Caco-2 (cell line): ENCODE data around the gene MRGPRF. TPM values are rescaled to one million over a fixed set of nuclear protein-coding genes. Genes with fewer than 3 reads are reported as not detected.

Source experiments
- Bru-seq: library from RNA; stranded (reverse); fragments of 400-500 nt; gene quantifications from one replicate; lab custom pipeline; 2021; lab: Mats Ljungman, UMichigan
- BruChase-seq, 2 experiments: library from RNA; stranded (reverse); fragments of 400-500 nt; gene quantifications; one replicate each; lab custom pipeline; 2021; lab: Mats Ljungman, UMichigan
- BruUV-seq: library from RNA; stranded (reverse); fragments of 400-500 nt; replicated peaks from 2 replicates; lab custom pipeline; 2021; lab: Mats Ljungman, UMichigan
- CTCF ChIA-PET: fragments of 300-600 bp; sonication (Branson Sonifier 250); formaldehyde crosslinking; loops from one replicate; lab custom pipeline; 2022; ENCODE audit warnings: antibody characterized with exemption; lab: Charles Lee
- POLR2A ChIA-PET: fragments of 300-600 bp; sonication (Branson Sonifier 250); formaldehyde crosslinking; loops from one replicate; lab custom pipeline; 2022; ENCODE audit warnings: antibody characterized with exemption; lab: Charles Lee
- DNase-seq, 2 experiments: peaks; one replicate each; pipeline versions ENCODE4 v3.0.0 to v3.0.0-alpha.2; 2020 to 2022
- H3K27me3 ChIP-seq: replicated peaks from 2 replicates; pipeline ENCODE4 v1.6.0; 2011; ENCODE audit warnings: low read length; ENCODE audit not compliant: control insufficient read depth, insufficient read depth
- H3K36me3 ChIP-seq: 2 replicates; pipeline ENCODE4 v1.5.1; 2011; ENCODE audit warnings: low read length; ENCODE audit not compliant: control insufficient read depth, insufficient read depth
- H3K4me1 ChIP-seq: fragments of 250-450 bp; sonication (Bioruptor Pico); 2 replicates; pipeline ENCODE4 v1.5.1; 2020; ENCODE audit warnings: mild to moderate bottlenecking
- H3K4me3 ChIP-seq: 2 replicates; pipeline ENCODE4 v1.5.1; 2011; ENCODE audit warnings: low read depth, mild to moderate bottlenecking, control low read depth, low read length
- H3K9me3 ChIP-seq: fragments of 250-450 bp; sonication (Bioruptor Pico); 2 replicates; pipeline ENCODE4 v1.5.1; 2020; ENCODE audit warnings: mild to moderate bottlenecking, moderate library complexity
- H3K27ac Mint-ChIP-seq: one replicate; pipeline ENCODE4 v1.8.0; 2022; ENCODE audit warnings: mixed read lengths; ENCODE audit not compliant: unreplicated experiment
- H3K27me3 Mint-ChIP-seq: one replicate; pipeline ENCODE4 v1.8.0; 2022; ENCODE audit warnings: mixed read lengths; ENCODE audit not compliant: insufficient read depth, unreplicated experiment
- H3K36me3 Mint-ChIP-seq: one replicate; pipeline ENCODE4 v1.8.0; 2022; ENCODE audit warnings: mild to moderate bottlenecking, mixed read lengths; ENCODE audit not compliant: insufficient read depth, unreplicated experiment
- H3K4me1 Mint-ChIP-seq: one replicate; pipeline ENCODE4 v1.8.0; 2022; ENCODE audit warnings: low read depth, mixed read lengths; ENCODE audit not compliant: unreplicated experiment
- H3K4me3 Mint-ChIP-seq: one replicate; pipeline ENCODE4 v1.8.0; 2022; ENCODE audit warnings: mild to moderate bottlenecking, moderate library complexity, mixed read lengths; ENCODE audit not compliant: unreplicated experiment
- H3K9me3 Mint-ChIP-seq: one replicate; pipeline ENCODE4 v1.8.0; 2022; ENCODE audit warnings: mixed read lengths; ENCODE audit not compliant: unreplicated experiment
- CTCF ChIP-seq, 2 experiments: fragments of 200-600 bp in 1 of 2; IDR thresholded peaks; 1 replicate in 1 of 2; 2 replicates in 1 of 2; pipeline versions ENCODE4 v1.5.1 to v1.8.0; 2011 to 2022; ENCODE audit warnings: antibody characterized with exemption in 1 of 2, control low read depth in 1 of 2, inconsistent platforms in 1 of 2, low read depth in 1 of 2, low read length in 1 of 2, mild to moderate bottlenecking in 1 of 2, moderate library complexity in 1 of 2; ENCODE audit not compliant: insufficient read depth in 1 of 2, severe bottlenecking in 1 of 2, unreplicated experiment in 1 of 2
- intact Hi-C: fragments of 100-400 bp; cut with micrococcal nuclease; formaldehyde crosslinking; loops from one replicate; pipeline ENCODE4 v1.10.0; 2022; ENCODE audit not compliant: unreplicated experiment
- long read RNA-seq: library from polyadenylated mRNA; stranded (forward); transcript quantifications from one replicate; pipeline ENCODE4 v2.0.0, GENCODE V29; 2022
- total RNA-seq: library from RNA; stranded (reverse); gene quantifications from 2 replicates; pipeline ENCODE4 v1.2.3, GENCODE V29; 2022

The MRGPRF gene, protein sequence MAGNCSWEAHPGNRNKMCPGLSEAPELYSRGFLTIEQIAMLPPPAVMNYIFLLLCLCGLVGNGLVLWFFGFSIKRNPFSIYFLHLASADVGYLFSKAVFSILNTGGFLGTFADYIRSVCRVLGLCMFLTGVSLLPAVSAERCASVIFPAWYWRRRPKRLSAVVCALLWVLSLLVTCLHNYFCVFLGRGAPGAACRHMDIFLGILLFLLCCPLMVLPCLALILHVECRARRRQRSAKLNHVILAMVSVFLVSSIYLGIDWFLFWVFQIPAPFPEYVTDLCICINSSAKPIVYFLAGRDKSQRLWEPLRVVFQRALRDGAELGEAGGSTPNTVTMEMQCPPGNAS
- total RNA-seq (0.14 TPM in 1 of 2 replicates, not detected in the other), Bru-seq, nascent RNA (percentile 14 among the genes with signal in this experiment), BruChase-seq, experiment 1, labeled RNA remaining after a 2-hour chase (percentile 12 among the genes with signal in this experiment), BruChase-seq, experiment 2, labeled RNA remaining after a 6-hour chase (percentile 9 among the genes with signal in this experiment)
- long read RNA-seq: 0 reads

DNA sequence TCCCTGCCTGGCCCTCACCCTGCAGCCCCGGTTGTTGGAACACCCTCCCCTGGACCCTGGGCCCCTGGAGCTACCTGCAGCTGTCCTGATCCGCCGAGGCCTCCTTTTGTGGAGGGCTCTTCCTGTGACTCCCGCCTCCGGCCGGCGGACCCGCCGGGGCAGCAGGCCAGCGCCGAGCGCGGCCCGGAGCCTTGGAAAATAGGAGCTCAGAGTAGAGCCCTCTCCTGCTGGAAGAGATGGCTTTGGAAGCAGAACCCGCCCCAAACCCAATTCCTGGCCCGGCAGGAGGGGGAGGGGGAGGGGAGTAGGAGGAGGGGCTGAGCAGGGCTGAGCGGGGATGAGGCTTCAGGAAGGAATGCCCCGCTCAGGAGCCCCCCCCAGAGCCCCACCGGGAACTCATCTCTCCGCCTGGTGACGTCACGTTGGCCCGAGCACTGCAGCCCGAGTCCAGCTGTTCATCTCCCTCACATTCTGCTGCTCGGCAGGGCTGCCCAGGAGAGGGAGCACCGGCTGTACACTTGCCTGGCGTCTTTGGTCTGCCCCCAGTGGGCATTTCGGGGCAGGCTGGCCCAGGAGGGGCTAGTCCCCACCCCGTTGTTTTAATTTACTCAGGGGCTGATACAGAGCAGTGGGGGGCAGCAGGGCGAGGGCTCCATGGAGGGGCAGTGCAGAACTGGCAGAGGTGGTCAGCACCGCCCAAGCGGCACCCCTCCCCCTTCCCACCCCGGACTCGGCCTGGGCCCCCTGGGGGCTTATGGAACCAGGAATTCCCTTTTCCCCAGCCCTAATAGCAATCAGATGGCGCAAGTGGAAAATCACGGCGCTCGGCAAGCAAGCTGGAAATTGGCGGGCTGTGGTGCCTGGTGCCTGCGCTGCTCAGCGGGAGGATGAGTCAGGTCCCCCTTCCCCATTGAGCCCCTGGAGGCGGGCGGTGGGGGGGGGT, at the start of gene MRGPRF:
Gene MRGPRF (minus strand): TSS at position 238 of the 943 bp plus-strand sequence. CDS start 3,345 bp downstream, outside the sequence.
- peaks cover 6% of the 10 kb centered on the region for H3K36me3 Mint-ChIP-seq
- H3K4me3 Mint-ChIP-seq: no peak within 1 kb of the TSS
- no peaks in the 10 kb centered on the region for H3K27me3 Mint-ChIP-seq
- Histone ChIP-seq H3K9me3 (no peaks in the 10 kb centered on the region), H3K36me3 (no peaks in the 10 kb centered on the region), H3K27me3 (no peaks in the 10 kb centered on the region), H3K4me3 (no peak within 1 kb of the TSS), H3K4me1 (peaks cover 38% of the 10 kb centered on the region)
- CTCF ChIA-PET: interaction anchor here (0.6 to 0.7 kb wide), 2 partner anchors 26 to 109 kb away, joined by 3 to 8 read pairs; partner anchors contain the start of gene IGHMBP2
- DNase-seq: peak in 1 of 2 experiments; percentile 35
- TF ChIP-seq CTCF (IDR thresholded peaks at IDR 0.05; ENCODE audit: insufficient read depth in 1 of 2, low read depth in 1 of 2, low read length in 1 of 2, severe bottlenecking in 1 of 2, unreplicated experiment in 1 of 2): peak in 1 of 2 experiments; percentile 17
- no TSS peak for BruUV-seq
- intact Hi-C loops: no loop called here
- peak within 1 kb of the TSS; percentile 5 for H3K27ac Mint-ChIP-seq
- H3K4me1 Mint-ChIP-seq: peaks cover 12% of the 10 kb centered on the region
- POLR2A ChIA-PET: no interaction called here
- H3K9me3 Mint-ChIP-seq: peaks cover 10% of the 10 kb centered on the region

DNA sequence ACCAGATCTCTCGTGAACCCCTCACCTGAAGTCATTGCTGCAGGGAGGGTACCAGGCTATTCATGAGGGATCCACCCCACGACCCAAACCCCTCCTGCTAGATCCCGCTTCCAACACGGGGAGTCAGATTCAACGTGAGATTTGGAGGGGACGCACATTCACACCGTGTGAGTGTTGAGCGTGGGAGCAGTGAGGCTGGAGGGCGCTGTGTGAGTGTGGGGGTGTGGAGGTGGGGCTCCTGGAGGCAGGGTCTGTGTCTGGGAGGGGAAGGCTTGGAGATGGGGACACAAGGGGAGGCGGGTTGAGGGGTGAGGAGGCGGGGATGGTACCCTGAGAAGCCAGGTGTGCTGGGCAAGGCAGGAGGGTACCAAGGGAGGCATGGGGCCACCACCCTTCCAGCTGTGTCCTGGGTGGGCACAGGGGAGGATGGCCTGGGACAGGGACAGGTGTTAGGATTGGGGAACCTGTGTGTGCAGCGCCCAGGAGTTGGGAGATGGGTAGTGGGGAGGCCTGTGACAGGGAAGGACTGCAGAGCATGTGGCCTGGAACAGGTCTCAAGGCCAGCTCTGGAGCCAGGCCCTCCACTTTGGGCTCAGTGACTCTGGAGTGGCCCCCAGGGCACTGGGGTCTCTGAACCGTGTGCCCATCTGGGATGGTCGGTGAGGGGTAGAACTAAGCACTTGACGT, 49.3 kb upstream of the MRGPRF start:
- Mint-ChIP-seq H3K27me3 (no peaks in the 10 kb centered on the region), H3K27ac (no peak overlapping the region), H3K4me1 (no peaks in the 10 kb centered on the region), H3K9me3 (no peaks in the 10 kb centered on the region), H3K4me3 (no peak overlapping the region), H3K36me3 (peaks cover 16% of the 10 kb centered on the region)
- Histone ChIP-seq H3K4me3 (no peak overlapping the region), H3K27me3 (no peaks in the 10 kb centered on the region), H3K9me3 (no peaks in the 10 kb centered on the region), H3K4me1 (no peaks in the 10 kb centered on the region), H3K36me3 (0 out of 2 replicates have a peak, but pooled peaks cover 5% of the 10 kb centered on the region)
- no TSS peak for BruUV-seq
- CTCF ChIA-PET: interaction anchor here (0.6 kb wide), 1 partner anchor 20 kb away, joined by 3 read pairs; no protein-coding TSS in a partner anchor
- POLR2A ChIA-PET: no interaction called here
- TF ChIP-seq CTCF (IDR thresholded peaks at IDR 0.05; ENCODE audit: insufficient read depth in 1 of 2, low read depth in 1 of 2, low read length in 1 of 2, severe bottlenecking in 1 of 2, unreplicated experiment in 1 of 2): no peak
- intact Hi-C loops: no loop called here
- DNase-seq: no peak
